Measurements from ENCODE around the gene RTEL1. TPM values are rescaled to one million over a fixed set of nuclear protein-coding genes. Genes with fewer than 3 reads are reported as not detected.
A peak's percentile ranks its signal among the peaks of the same experiment; 100 is the strongest.

Gene RTEL1
- total RNA-seq, 1 experiment from 2014 or later, result 43.0 TPM

DNA sequence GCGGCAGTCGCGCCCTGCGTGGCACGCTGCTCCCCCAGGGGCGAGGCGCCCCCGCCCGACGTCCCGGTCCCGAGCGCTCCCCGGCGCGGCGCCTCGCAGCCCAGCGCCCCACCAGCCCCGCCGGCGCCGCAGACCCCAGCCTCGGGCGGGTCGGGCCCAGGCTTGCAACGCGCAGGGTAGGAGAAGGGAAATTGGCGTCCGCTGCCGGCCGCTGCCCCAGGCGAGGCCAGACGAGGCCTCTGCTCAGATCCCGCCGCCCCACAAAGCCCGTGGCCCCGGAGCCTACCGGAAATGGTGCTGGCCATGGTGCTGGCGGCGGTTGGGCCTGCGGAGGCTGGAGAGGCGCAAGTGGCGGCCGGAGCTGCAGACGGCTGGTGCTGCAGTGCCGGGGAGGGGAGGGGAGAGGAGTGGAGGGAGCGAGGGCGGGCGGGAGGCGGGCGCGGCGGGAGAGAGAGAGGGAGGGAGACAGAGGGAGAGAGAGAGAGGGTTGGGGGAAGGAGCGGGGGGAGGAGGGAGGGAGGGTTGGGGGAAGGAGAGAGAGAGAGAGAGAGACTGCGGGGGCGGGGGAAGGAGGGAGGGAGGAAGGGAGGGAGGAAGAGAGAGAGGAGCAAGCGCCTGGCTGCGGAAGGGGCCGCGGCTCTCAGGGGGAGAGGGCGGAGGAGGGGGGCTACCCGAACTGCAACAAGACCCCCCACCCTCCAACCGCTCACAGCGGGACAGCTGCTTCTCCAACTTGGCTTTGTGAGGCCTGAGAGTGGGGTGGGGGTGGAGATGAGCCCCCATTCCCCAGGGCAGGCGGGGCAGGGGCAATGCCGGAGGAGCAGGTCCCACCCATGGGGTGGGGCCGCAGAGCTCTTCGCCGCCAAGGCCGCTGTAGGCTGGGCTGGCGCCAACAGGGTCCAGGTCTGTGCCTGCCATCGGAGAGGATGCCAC is 4.8 kb upstream of the RTEL1 start, which contains the start of gene STMN3:
Gene STMN3, minus strand, starts transcription at position 384 of the 933 bp plus-strand sequence. Its CDS starts 79 bp downstream, at position 305.
- no peaks in the 10 kb centered on the region for H3K9me2 ChIP-seq (replicated peaks; ENCODE audit: low read length)
- TF ChIP-seq EZH2phosphoT487 (IDR thresholded peaks at IDR 0.05; ENCODE audit: borderline replicate concordance, low read length) (no peak), EZH2 (IDR thresholded peaks at IDR 0.05; ENCODE audit: low read length, unreplicated experiment) (no peak)
- TF ChIP-seq, protein P1, sequence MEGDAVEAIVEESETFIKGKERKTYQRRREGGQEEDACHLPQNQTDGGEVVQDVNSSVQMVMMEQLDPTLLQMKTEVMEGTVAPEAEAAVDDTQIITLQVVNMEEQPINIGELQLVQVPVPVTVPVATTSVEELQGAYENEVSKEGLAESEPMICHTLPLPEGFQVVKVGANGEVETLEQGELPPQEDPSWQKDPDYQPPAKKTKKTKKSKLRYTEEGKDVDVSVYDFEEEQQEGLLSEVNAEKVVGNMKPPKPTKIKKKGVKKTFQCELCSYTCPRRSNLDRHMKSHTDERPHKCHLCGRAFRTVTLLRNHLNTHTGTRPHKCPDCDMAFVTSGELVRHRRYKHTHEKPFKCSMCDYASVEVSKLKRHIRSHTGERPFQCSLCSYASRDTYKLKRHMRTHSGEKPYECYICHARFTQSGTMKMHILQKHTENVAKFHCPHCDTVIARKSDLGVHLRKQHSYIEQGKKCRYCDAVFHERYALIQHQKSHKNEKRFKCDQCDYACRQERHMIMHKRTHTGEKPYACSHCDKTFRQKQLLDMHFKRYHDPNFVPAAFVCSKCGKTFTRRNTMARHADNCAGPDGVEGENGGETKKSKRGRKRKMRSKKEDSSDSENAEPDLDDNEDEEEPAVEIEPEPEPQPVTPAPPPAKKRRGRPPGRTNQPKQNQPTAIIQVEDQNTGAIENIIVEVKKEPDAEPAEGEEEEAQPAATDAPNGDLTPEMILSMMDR (conservative IDR thresholded peaks at IDR 0.05; ENCODE audit: low read depth, low read length), result no peak
- peak within 1 kb of the TSS; percentile 65 for H3K4me2 ChIP-seq (ENCODE audit: low read length)
- H3K9ac ChIP-seq (ENCODE audit: low read length), result no peak within 1 kb of the TSS
- peaks cover 16% of the 10 kb centered on the region for H3K4me1 ChIP-seq (ENCODE audit: insufficient read depth, low read length)
- CTCF ChIA-PET, result no interaction called here
- H4K20me1 ChIP-seq (ENCODE audit: low read length), result no peaks in the 10 kb centered on the region
- H3K36me3 ChIP-seq (ENCODE audit: low read depth, low read length), result no peaks in the 10 kb centered on the region
- DNase-seq (peak; percentile 61), ATAC-seq (peak; percentile 47)
- no peaks in the 10 kb centered on the region for H3K79me2 ChIP-seq (ENCODE audit: low read length)
- H3K27ac ChIP-seq (ENCODE audit: low read length), result no peak within 1 kb of the TSS
- BruUV-seq (replicated peaks), result no TSS peak
- POLR2A ChIA-PET (ENCODE audit: unreplicated experiment), result interaction anchor here (0.6 kb wide), 1 partner anchor 53 kb away, joined by 8 read pairs; no protein-coding TSS in a partner anchor
- intact Hi-C loops (cut with micrococcal nuclease), result no loop called here
- H3K27me3 ChIP-seq (ENCODE audit: low read length), result peaks cover 14% of the 10 kb centered on the region
- no peaks in the 10 kb centered on the region for H3F3A ChIP-seq (ENCODE audit: low read length, unreplicated experiment)
- no peaks in the 10 kb centered on the region for H3K9me3 ChIP-seq (ENCODE audit: low read length)
- H3K4me3 ChIP-seq (ENCODE audit: low read length), result peak within 1 kb of the TSS; percentile 47
- H2AFZ ChIP-seq (ENCODE audit: low read length), result no peak within 1 kb of the TSS

DNA sequence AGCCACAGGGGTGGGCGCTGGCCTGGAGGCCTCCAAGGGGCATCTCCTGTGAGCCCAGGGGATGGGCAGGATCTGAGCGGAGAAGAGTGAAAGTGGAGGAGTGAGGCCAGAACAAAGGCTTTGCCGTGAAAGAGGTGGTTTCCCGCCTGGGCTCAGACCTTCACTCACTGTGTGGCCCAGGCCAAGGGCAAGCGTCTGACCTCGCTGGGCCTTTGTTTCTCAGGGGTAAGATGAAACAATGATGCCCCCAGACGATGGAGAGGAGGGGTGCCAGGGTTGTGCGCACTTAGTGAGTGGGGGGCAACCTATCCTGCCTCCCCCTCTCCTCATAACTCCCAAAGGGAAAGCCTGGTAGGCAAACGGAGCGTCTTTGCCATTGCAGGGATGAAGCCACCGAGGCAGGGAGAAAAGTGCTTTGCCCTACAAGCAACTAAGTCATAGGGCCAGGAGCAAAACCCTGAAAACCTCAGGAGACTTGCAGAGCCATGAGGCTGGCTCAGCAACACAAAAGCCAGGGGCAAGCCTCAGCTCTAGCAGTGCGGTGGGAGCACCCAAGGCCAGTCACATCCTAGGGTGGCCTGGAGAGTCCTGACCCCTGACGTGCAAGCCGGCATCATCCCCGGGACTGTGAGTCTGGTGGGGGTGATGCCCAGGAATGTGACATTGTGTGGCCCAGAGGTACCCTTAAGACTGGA is 4.0 kb upstream of the RTEL1 start:
- no peak for ATAC-seq

More for the DNA sequence above, 4.0 kb upstream of the RTEL1 start:
- Histone ChIP-seq H3K36me3 (ENCODE audit: low read depth, low read length) (no peaks in the 10 kb centered on the region), H3K9ac (ENCODE audit: low read length) (no peak overlapping the region), H3K4me2 (ENCODE audit: low read length) (no peak overlapping the region), H3F3A (ENCODE audit: low read length, unreplicated experiment) (no peaks in the 10 kb centered on the region), H3K4me3 (ENCODE audit: low read length) (no peak overlapping the region), H3K9me2 (replicated peaks; ENCODE audit: low read length) (no peaks in the 10 kb centered on the region), H3K79me2 (ENCODE audit: low read length) (peaks cover 7% of the 10 kb centered on the region), H4K20me1 (ENCODE audit: low read length) (no peaks in the 10 kb centered on the region), H3K27ac (ENCODE audit: low read length) (no peak overlapping the region), H3K4me1 (ENCODE audit: insufficient read depth, low read length) (peaks cover 16% of the 10 kb centered on the region), H2AFZ (ENCODE audit: low read length) (no peak overlapping the region), H3K27me3 (ENCODE audit: low read length) (peaks cover 14% of the 10 kb centered on the region), H3K9me3 (ENCODE audit: low read length) (no peaks in the 10 kb centered on the region)
- ChIA-PET CTCF (no interaction called here), POLR2A (ENCODE audit: unreplicated experiment) (no interaction called here)
- TF ChIP-seq EZH2phosphoT487 (IDR thresholded peaks at IDR 0.05; ENCODE audit: borderline replicate concordance, low read length), result no peak
- no peak for TF ChIP-seq EZH2 (IDR thresholded peaks at IDR 0.05; ENCODE audit: low read length, unreplicated experiment)
- TF ChIP-seq, protein P1 (conservative IDR thresholded peaks at IDR 0.05; ENCODE audit: low read depth, low read length), result no peak
- BruUV-seq (replicated peaks), result no TSS peak
- intact Hi-C loops (cut with micrococcal nuclease), result no loop called here
- no peak for DNase-seq
